COLO668 (cell line): ENCODE results near the gene XYLB.

Experiments used
- DNase-seq: peaks from one replicate; lab custom pipeline; 2025; ENCODE audit not compliant: unreplicated experiment; lab: John Stamatoyannopoulos, UW

The XYLB gene

GRCh38 chr3:38453075-38453912 lies 106.7 kb downstream of the XYLB start, which contains the start of gene ACVR2B:
Gene ACVR2B (plus strand): TSS chr3:38453890. CDS start chr3:38454323, 433 bp downstream.
- DNase-seq, result peak; percentile 89

DNA sequence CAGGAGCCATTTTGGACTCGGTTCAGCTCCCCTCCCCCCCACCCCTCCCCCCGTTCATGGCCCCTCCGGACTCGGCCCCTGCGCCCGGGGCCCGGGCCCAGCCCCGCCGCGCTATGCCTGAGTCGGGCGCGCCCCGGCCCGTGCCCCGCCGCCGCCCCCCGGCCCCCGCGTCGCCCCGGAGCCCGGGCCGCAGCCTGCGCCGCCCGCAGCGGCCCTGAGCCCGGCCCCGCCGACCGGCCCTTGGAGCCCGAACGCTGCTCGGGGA lies 107.3 kb downstream of the XYLB start:
- DNase-seq, result no peak

GRCh38 chr3:38454178-38454883 lies 107.7 kb downstream of the XYLB start:
- DNase-seq, result peak; percentile 49

DNA sequence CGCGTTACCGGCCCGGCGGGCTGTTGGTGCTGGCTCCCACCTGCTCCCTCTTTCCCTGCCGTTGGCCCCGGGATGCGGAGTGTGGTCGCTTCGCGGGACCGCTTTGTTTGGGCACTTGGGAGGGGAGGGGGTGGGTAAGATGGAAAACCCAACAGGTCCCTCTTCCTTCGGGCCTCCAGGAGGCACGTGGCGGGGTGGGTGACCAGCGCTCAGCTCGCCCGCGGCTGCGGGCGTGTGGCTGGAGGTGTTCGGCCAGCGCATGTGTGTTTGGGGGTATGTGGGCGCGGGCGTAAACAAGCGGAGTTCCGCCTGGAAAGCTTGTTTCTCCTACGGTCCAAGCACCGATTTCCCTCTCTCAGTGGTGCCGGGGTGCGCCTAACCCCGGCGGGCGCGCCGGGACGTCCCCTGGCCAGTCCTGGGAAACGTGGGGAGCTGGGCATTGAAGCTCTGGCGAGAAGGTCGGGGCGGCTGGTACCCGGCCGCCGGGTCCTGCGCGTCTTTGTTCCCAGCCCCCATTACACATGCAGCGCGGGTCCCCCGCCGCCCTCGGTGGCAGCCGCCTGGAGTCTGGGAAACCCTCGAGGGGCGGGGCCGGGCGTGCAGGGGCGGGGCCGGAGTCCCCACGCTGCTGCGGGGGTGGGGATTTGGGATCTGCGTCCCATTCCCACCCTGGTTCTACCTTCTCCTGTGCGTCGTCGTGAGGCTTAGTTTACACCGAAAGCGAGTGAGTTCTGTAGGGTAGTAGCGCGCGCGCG lies 108.5 kb downstream of the XYLB start:
- peak; percentile 78 for DNase-seq

DNA sequence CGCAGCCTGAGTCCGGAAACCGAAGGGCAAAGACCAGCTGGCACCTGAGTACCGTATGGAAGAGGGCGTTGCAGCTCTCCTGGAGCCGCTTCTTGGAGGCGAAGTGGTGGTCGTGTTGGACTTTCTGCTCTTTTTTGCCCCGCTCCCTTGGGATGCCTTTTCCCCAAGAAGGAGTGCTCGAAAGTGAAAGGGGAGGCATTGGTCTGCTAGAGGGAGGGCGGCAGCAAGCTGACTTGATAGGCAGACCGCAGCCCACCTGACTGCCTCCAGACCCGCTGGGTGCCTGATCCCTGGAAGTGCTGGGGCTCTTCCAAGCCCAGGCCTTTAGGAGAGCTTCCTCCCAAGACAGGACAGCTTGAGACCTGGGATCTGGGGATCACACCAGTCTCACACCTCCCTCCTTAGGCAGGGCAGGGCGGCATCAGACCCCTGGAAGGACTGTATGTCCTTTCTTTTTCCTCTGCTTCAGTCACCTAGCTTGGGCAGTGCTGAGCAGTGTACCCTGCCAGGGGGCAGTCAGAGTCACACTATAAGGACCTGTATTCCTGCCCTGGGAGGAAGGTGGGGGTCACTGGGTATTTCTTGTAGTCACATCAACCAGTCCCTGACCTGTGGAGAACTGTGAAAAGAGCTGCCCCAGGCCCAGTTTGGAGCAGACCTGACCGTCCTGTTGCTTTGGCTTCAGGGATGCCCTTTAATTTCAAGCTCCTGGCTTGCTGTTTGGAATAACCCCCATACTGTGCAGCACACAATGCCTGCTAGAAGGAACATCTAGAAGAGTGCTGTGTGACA lies 109.2 kb downstream of the XYLB start:
- DNase-seq, result no peak

DNA sequence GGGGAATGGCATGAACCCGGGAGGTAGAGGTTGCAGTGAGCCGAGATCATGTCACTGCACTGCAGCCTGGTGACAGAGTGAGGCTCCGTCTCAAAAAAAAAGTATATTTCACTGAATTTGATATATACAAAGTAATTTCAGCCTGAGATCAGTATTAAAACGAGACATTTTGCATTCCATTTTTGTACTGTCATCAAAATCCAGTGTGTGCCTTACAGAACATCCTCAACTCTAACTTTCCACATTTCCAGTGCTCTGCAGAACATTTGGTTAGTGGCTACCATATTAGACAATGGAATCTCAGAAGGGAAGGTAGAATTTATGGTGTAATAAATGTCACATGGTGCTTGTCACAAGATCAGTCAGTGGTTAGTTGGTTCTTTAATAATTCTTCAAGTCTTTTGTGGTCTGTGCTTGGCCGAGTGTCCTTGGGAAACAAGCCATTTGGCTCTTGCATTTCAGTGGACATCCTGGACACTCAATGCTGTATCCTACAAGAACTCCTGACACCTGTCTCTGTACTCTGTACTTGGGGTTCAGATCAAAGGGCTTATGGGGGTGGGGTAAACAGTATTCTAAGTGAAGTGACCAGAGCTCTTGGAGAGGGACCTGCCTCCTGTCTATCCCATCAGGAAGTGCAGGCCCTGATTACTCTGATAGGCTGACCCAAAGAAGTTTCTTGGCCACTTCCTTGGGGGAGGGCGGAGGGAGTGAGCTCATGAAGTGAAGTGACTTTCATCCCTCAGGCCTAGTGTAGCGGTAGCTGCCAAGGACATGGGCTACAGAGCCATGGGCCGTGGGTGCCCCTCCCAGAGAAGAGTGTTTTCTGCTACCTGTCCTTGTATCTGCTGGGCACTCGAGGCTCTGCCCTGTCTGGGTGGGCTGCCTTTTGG lies 110.8 kb downstream of the XYLB start:
- DNase-seq, result no peak

DNA sequence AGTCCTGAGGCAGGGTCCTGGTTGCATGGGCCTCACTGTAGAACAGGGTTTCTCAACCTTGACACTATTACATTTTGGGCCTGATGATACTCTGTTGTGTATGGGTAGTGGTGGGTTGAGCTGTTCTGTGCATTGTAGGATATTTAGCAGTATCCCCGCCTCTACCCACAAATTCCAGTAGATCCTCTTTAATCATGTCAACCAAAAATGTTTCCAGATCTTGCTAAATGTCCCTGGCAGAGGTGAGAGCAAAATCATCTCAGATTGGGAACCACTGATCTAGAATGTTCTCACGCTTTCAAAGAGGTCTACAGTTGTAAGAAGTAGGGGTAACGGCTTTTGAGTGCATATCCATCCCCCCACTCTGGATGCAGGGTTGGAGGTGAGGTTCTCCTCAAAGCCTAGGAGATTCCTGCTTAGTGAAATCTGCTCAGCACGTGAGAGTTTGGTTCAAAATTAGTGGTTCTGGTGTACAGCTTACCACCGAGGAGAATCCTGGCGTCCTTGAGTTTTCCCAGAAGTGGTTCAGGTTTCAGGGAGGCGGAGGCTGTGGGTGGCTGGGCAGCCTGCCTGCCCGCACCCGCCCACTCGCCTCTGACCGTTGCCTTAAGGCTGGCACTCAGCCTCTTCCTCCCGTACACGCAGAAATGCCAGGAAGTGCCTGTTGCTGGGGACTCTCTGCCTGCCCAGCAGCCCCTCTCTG lies 112.4 kb downstream of the XYLB start:
- no peak for DNase-seq

DNA sequence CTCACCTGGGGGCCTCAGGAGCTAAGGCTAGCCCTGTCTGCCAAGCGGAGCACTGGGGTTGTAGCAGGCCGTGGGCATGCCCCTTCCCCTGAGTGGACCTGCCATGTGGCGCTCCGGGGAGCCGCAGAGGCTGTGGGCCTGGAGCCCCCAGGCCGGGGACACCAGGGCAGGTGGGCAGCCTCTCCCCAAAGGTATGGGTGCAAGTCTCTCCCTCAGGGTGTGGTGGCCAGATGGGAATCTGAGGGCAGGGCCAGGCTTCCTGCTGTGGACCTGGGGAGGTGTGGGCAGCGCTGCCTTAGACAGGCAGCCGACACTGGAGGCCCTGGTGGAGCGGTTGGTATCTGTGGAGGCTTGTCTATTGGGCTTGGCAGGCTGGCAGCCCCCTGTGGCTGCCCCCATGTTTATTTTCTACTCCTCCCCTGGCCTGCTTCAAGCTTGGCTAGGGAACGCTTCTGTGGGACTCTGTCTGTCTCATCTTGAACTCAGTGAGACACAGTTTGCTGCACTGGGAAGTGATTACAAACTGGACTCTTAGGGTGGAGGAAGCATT lies 113.0 kb downstream of the XYLB start:
- DNase-seq, result no peak

GRCh38 chr3:38460377-38461270 lies 114.0 kb downstream of the XYLB start:
- no peak for DNase-seq
